ENCODE data around the gene FAAP100.

- no peak for TF ChIP-seq CTCF (conservative IDR thresholded peaks at IDR 0.05; ENCODE audit: low read length)
- TF ChIP-seq EZH2phosphoT487 (IDR thresholded peaks at IDR 0.05; ENCODE audit: borderline replicate concordance), result no peak
These were observed 41.1 kb upstream of the FAAP100 start for GRCh38 chr17:81593105-81593871.

Measured in Loucy (cell line).